ENCODE data around the gene METTL27.
"Not testable (repeated sequence)": the region's sequence is repeated elsewhere in the genome, so short reads cannot be mapped to it uniquely, and the experiment has no call there.

The METTL27 gene

DNA sequence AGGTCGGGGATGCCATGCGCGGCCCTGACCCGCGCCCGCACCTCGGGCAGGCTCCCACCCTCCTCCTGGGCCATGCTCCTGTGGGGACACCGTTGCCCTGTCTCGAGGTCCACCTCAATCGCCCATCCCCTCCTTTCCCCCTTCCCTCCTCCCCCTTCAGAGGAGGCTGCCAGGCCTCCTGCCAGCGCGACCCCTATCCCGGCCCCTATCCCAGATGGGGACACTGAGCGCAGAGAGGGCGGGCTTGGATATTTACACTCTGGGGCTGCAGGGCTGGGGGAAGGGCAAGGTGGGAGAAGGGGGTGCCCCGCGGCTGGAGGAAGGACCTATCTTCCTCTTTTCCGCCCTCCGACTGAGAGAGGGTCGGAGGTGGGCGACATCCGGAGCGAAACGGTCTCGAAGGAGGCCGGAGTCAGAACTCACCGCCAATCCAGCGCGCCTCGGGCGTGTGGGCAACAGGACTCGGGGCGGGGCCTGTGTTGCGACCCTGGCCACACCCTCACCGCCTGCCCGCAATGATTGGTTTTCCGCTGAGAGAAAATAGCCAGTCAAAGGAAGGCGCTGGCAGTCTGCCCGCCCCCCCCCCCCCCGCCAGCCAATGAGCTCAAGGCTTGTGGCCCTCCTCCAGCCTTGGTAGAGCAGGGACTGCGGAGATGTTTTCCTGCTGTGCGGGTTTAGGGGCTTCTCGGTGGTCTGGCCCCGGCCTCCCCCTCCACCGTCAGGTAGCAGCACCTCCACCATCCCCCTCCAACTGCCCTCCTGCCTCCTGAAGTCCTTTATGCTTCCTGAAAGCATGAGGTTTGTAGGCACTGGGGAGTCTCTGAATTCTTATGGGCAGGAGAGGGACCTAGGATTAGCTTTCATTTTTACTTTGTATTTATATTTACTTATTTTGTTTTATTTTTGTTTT is at the start of gene METTL27:
METTL27 (minus strand) TSS at position 450 of the 910 bp plus-strand sequence; CDS start at position 74, 376 bp downstream.
- TF ChIP-seq POLR2A (IDR thresholded peaks at IDR 0.05; ENCODE audit: low read depth, low read length): peak; percentile 65
- DNase-seq (ENCODE audit: insufficient read length, low spot score) (peak; percentile 94), FAIRE-seq (no peak)

- DNase-seq (ENCODE audit: insufficient read length, low spot score) (no peak), FAIRE-seq (no peak)
- TF ChIP-seq POLR2A (IDR thresholded peaks at IDR 0.05; ENCODE audit: low read depth, low read length): no peak
Measured at GRCh38 chr7:73891178-73891885, 49.0 kb upstream of the METTL27 start.

- no peak for TF ChIP-seq POLR2A (IDR thresholded peaks at IDR 0.05; ENCODE audit: low read depth, low read length)
- DNase-seq (ENCODE audit: insufficient read length, low spot score) (no peak), FAIRE-seq (no peak)
Measured at GRCh38 chr7:73890555-73891147, 48.3 kb upstream of the METTL27 start.

GRCh38 chr7:73888959-73889358 is 46.6 kb upstream of the METTL27 start:
- TF ChIP-seq POLR2A (IDR thresholded peaks at IDR 0.05; ENCODE audit: low read depth, low read length): no peak
- DNase-seq (ENCODE audit: insufficient read length, low spot score) (no peak), FAIRE-seq (no peak)

DNA sequence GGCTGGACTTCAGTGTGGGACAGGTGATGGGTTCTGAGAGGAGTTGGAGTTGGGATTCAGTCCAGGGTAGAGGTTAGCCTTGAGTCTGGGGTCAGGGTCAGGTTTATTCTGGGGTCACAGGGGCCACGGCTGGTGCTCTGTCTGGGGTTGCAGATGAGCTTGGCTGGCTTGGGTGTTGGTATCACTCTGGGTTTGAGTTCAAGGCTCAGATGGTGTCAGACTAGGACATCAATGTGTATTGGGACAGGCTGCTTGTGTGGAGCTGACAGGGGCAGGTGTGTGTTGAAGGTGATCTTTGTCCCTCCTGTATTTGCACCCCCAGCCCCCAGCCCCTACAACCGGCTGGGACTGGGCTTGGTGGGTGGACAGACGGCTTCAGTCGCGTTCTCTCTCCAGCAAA is 45.4 kb upstream of the METTL27 start:
- no peak for TF ChIP-seq POLR2A (IDR thresholded peaks at IDR 0.05; ENCODE audit: low read depth, low read length)
- no peak for DNase-seq (ENCODE audit: insufficient read length, low spot score)
- no peak for FAIRE-seq

DNA sequence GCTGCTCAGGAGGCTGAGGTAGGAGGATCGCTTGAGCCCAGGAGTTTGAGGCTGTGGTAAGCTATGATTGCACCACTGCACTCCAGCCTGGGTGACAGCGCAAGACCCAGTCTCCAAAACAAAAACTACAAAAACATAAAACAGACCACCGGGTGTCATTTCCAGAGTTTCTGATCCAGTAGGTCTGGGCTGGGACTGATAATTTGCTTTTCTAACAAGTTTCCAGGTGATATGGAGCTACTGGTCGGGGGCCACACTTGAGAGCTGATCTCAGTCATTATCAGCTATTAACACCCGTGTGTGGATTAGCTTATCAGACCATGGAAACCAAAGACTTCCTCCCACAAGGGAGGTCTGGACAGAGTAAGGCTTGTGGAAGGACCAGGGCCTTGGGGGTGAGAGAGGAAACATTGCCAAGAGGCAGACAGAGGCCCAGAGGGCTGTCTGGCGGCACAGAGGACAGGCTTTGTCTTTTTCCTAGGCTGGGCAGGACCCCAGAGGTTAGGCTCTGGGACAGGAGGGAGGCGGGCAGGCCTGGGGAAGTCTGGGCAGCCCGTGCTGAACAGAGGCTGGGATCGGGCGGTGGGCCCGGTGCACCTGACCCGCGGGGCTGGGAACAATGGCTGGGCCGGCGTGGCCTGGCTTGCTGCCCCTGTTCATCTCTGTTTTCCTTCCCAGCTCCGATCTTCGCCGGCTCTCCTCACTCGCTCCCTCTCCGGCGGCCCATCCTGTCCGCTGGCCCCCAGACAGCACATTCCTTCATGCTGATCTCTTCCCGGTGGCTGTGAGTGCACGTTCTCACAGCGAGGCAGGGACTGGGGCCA is 43.9 kb upstream of the METTL27 start:
- FAIRE-seq: no peak
- TF ChIP-seq POLR2A (IDR thresholded peaks at IDR 0.05; ENCODE audit: low read depth, low read length): no peak

GRCh38 chr7:73885433-73885974 is 43.2 kb upstream of the METTL27 start:
- FAIRE-seq: no peak
- no peak for TF ChIP-seq POLR2A (IDR thresholded peaks at IDR 0.05; ENCODE audit: low read depth, low read length)
- DNase-seq (ENCODE audit: insufficient read length, low spot score): no peak

More for the DNA sequence above, 43.9 kb upstream of the METTL27 start:
- DNase-seq (ENCODE audit: insufficient read length, low spot score): no peak

DNA sequence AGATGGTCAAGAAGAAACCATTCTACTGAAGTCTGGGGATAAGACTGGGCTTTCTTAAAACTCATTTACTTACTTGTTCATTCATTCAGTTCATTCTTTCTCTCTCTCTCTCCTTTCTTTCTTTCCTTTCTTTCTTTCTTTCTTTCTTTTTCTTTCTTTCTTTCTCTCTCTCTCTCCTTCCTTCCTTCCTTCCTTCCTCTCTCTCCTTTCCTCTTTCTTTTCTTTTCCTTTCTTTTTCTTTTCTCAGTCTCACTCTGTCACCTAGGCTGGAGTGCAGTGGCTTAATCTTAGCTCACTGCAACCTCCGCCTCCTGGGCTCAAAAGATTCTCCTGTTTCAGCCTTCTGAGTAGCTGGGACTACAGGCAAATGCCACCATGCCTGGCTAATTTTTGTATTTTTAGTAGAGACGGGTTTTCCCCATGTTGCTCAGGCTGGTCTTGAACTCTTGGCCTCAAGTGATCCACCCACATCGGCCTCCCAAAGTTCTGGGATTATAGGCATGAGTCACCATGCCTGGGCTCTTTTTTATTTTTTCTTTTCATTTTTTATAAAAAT is 42.6 kb upstream of the METTL27 start:
- DNase-seq (ENCODE audit: insufficient read length, low spot score); FAIRE-seq: not testable (repeated sequence)

- DNase-seq (ENCODE audit: insufficient read length, low spot score): no peak
- no peak for TF ChIP-seq POLR2A (IDR thresholded peaks at IDR 0.05; ENCODE audit: low read depth, low read length)
- no peak for FAIRE-seq
Measured at GRCh38 chr7:73882047-73882402, 39.7 kb upstream of the METTL27 start.

DNA sequence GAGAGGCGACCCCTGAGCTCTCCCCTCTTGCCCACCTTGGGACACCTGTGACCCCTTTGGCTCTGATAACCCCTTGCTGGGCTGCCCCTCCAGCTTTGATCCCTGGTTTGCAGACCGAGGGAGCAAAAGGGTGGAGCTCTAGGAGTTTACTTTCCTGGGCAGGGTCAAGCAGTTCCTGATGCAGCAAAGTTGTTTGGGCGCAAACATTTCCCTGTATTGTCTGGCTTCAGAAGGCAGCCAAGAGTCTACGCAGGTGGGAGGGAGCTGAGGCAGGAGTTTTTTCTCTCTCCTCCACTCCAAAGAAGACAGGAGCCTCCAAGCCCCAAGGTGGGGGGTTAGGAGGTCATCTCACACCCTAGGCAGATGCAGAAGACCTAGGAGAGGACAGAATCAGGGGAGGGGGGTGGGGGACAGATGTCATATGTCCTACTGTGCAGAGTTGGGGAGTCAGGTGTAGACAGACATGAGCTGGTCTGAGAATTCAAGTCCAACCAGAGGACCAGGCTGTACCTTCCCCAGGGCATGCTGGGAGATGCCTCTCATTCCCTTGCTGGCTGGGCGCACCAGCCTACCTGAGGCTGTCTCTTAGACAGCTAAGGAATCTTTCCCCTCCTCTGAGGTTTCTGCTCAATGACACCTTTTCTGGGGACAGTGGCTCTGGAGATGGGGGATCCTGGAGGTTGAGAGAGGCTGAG is 39.2 kb upstream of the METTL27 start:
- TF ChIP-seq POLR2A (IDR thresholded peaks at IDR 0.05; ENCODE audit: low read depth, low read length): no peak
- FAIRE-seq (no peak), DNase-seq (ENCODE audit: insufficient read length, low spot score) (no peak)

- no peak for TF ChIP-seq POLR2A (IDR thresholded peaks at IDR 0.05; ENCODE audit: low read depth, low read length)
- DNase-seq (ENCODE audit: insufficient read length, low spot score) (no peak), FAIRE-seq (no peak)
Measured at GRCh38 chr7:73880755-73881328, 38.5 kb upstream of the METTL27 start.

DNA sequence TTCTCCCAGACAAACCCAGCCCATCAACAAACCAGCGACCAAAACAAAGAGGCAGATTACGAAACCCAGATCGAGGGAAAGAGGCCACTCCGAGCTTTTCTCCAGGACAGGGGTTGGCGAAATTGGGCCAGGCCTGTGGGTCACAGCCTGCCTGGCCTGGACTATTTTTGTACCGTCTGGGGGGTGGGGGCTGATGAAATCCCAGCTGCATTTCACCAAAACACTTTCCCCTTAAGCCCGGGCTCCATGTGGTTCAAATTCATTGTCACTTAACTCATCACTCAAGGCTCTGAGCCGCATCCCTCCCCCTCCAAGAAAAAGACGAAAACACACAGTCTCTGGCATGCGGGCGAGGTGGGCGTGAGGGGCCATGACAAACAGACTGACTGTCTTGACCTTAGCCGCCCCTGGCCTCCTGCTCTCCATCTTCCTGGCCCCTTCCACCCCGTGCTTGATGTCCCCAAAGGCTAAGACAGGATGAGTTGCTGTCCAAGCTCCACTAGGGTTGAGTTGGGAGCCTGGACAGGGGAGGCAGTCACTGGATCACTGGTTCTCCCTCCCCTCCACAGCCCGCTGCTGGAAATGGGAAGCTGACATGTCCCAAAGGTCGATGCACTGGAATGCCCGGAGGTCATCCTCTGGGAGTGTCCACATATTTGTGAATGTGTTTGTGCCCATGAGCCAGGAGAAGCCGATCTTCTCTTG is 37.8 kb upstream of the METTL27 start:
- FAIRE-seq: no peak

More for the DNA sequence above, 37.8 kb upstream of the METTL27 start:
- no peak for DNase-seq (ENCODE audit: insufficient read length, low spot score)
- TF ChIP-seq POLR2A (IDR thresholded peaks at IDR 0.05; ENCODE audit: low read depth, low read length): no peak
